K562 (cell line): Measurements from ENCODE around the gene HTRA3. TPM values are rescaled to one million over a fixed set of nuclear protein-coding genes. Genes with fewer than 3 reads are reported as not detected.

Experiments used
- ATF7 ChIP-seq: fragments of 450-650 bp; IDR thresholded peaks from 2 replicates; pipeline ENCODE4 v1.7.1; 2014; ENCODE audit warnings: mild to moderate bottlenecking, moderate library complexity
- BCL6 ChIP-seq: fragments of 250-450 bp; sonication (Bioruptor Pico); IDR thresholded peaks from 2 replicates; pipeline ENCODE4 v1.4.0; 2020
- BHLHE40 ChIP-seq: IDR thresholded peaks from 2 replicates; pipeline ENCODE4 v1.6.1; 2011; ENCODE audit warnings: low read length, improper control_type of control experiment
- C11orf30 ChIP-seq: fragments of 450-650 bp; IDR thresholded peaks from 2 replicates; pipeline ENCODE4 v1.6.1; 2016; ENCODE audit warnings: low read depth, mild to moderate bottlenecking
- CBX1 ChIP-seq: sonication (generic); IDR thresholded peaks from 2 replicates; pipeline ENCODE4 v1.6.1; 2016; ENCODE audit warnings: antibody characterized with exemption, low read depth, mild to moderate bottlenecking
- DEAF1 ChIP-seq: fragments of 450-650 bp; formaldehyde crosslinking; IDR thresholded peaks from 2 replicates; pipeline ENCODE4 v1.4.0; 2020; ENCODE audit warnings: mild to moderate bottlenecking, moderate library complexity
- GATA2 ChIP-seq: sonication (generic); formaldehyde crosslinking; IDR thresholded peaks from 2 replicates; pipeline ENCODE4 v1.4.0; 2020; ENCODE audit warnings: mild to moderate bottlenecking, missing genetic modification reagents
- HSF4 ChIP-seq: fragments of 250-450 bp; sonication (Bioruptor Pico); IDR thresholded peaks from 2 replicates; pipeline ENCODE4 v2.1.2; 2022; ENCODE audit warnings: mild to moderate bottlenecking, moderate library complexity, borderline replicate concordance
- IRF1 ChIP-seq: sonication (generic); formaldehyde crosslinking; IDR thresholded peaks from 2 replicates; pipeline ENCODE4 v1.8.0; 2022; ENCODE audit warnings: missing genetic modification reagents, mild to moderate bottlenecking, borderline replicate concordance
- SMAD2 ChIP-seq: fragments of 150-350 bp; IDR thresholded peaks from 2 replicates; pipeline ENCODE4 v1.6.1; 2014; ENCODE audit warnings: low read depth, mild to moderate bottlenecking, low read length
- SREBF1 ChIP-seq: fragments of 150-350 bp; IDR thresholded peaks from 2 replicates; pipeline ENCODE4 v1.6.1; 2014; ENCODE audit warnings: antibody characterized with exemption, low read depth, low read length, borderline replicate concordance
- XRCC4 ChIP-seq: IDR thresholded peaks from one replicate; pipeline ENCODE4 v1.6.1; 2011; ENCODE audit not compliant: insufficient read depth, insufficient read length; ENCODE audit errors: extremely low read depth
- ZNF24 ChIP-seq: fragments of 450-650 bp; IDR thresholded peaks from 2 replicates; pipeline ENCODE4 v1.6.1; 2016
- ZNF41 ChIP-seq: fragments of 250-450 bp; sonication (Bioruptor Pico); conservative IDR thresholded peaks from 2 replicates; pipeline ENCODE4 v1.4.0; 2020; ENCODE audit warnings: mild to moderate bottlenecking
- ZNF57 ChIP-seq: fragments of 450-650 bp; formaldehyde crosslinking; IDR thresholded peaks from 2 replicates; pipeline ENCODE4 v1.4.0; 2020; ENCODE audit warnings: mild to moderate bottlenecking, moderate library complexity
- polyA plus RNA-seq, 8 experiments: library from polyadenylated mRNA; depleted of rRNA in 4 of 8; stranded (reverse) in 5 of 8; unstranded in 3 of 8; fragments of >200 nt; fragmentation: Nextera tagmentation in 2 of 8; fragmentation: Illumina TruSeq in 1 of 8; extraction: Ambion mirVana in 2 of 8; extraction: Trizol in 1 of 8; gene quantifications; 2 replicates each; pipeline versions ENCODE4 v1.2.1 to v1.2.3, GENCODE V29; 2011 to 2014; ENCODE audit warnings: inconsistent platforms in 1 of 8, missing spikeins in 1 of 8
- total RNA-seq, 7 experiments: library from RNA; depleted of rRNA in 6 of 7; stranded (reverse); fragments of >200 nt in 6 of 7; fragmentation: Illumina TruSeq in 2 of 7; extraction: Trizol in 2 of 7; gene quantifications; 2 replicates each; pipeline versions ENCODE4 v1.2.1 to v1.2.3, GENCODE V29; 2011 to 2021; ENCODE audit warnings: low replicate concordance in 1 of 7
- TF ChIP-seq, protein P1 (sequence below): fragments of 450-650 bp; IDR thresholded peaks from one replicate; pipeline ENCODE4 v1.6.1; 2018; ENCODE audit warnings: mild to moderate bottlenecking, moderate library complexity; ENCODE audit not compliant: partially characterized antibody
- TF ChIP-seq, protein P2 (sequence below): sonication (generic); formaldehyde crosslinking; IDR thresholded peaks from 2 replicates; pipeline ENCODE4 v1.8.1; 2022; ENCODE audit warnings: missing genetic modification reagents
- TF ChIP-seq, protein P3 (sequence below), 2 experiments: fragments of 450-650 bp; conservative IDR thresholded peaks; 2 replicates each; pipeline ENCODE4 v1.6.1; 2017; ENCODE audit warnings: mild to moderate bottlenecking in 2 of 2, moderate library complexity in 2 of 2
- TF ChIP-seq, protein P4 (sequence below): fragments of 250-450 bp; sonication (Bioruptor Pico); IDR thresholded peaks from 2 replicates; pipeline ENCODE4 v1.8.0; 2021; ENCODE audit warnings: mild to moderate bottlenecking, moderate library complexity

HTRA3 gene
- total and polyA plus RNA-seq, 9 of the 15 experiments (the other 6 are each of a cell fraction or from before 2014, with no cell fraction given): 0.04 TPM; not detected in 8

GRCh38 chr4:8252301-8253173, 17.0 kb upstream of the HTRA3 start (continued):
- TF ChIP-seq, protein P1, sequence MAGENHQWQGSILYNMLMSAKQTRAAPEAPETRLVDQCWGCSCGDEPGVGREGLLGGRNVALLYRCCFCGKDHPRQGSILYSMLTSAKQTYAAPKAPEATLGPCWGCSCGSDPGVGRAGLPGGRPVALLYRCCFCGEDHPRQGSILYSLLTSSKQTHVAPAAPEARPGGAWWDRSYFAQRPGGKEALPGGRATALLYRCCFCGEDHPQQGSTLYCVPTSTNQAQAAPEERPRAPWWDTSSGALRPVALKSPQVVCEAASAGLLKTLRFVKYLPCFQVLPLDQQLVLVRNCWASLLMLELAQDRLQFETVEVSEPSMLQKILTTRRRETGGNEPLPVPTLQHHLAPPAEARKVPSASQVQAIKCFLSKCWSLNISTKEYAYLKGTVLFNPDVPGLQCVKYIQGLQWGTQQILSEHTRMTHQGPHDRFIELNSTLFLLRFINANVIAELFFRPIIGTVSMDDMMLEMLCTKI: no peak
- peak; percentile 89 for TF ChIP-seq GATA2 (CRISPR knock-in tag)
- TF ChIP-seq CBX1: no peak
- TF ChIP-seq, protein P2, sequence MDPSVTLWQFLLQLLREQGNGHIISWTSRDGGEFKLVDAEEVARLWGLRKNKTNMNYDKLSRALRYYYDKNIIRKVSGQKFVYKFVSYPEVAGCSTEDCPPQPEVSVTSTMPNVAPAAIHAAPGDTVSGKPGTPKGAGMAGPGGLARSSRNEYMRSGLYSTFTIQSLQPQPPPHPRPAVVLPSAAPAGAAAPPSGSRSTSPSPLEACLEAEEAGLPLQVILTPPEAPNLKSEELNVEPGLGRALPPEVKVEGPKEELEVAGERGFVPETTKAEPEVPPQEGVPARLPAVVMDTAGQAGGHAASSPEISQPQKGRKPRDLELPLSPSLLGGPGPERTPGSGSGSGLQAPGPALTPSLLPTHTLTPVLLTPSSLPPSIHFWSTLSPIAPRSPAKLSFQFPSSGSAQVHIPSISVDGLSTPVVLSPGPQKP (CRISPR knock-in tag): no peak
- TF ChIP-seq BHLHE40: peak; percentile 72
- TF ChIP-seq, protein P3, sequence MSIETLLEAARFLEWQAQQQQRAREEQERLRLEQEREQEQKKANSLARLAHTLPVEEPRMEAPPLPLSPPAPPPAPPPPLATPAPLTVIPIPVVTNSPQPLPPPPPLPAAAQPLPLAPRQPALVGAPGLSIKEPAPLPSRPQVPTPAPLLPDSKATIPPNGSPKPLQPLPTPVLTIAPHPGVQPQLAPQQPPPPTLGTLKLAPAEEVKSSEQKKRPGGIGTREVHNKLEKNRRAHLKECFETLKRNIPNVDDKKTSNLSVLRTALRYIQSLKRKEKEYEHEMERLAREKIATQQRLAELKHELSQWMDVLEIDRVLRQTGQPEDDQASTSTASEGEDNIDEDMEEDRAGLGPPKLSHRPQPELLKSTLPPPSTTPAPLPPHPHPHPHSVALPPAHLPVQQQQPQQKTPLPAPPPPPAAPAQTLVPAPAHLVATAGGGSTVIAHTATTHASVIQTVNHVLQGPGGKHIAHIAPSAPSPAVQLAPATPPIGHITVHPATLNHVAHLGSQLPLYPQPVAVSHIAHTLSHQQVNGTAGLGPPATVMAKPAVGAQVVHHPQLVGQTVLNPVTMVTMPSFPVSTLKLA (conservative IDR thresholded peaks at IDR 0.05): peak in 1 of 2 experiments; percentile 65; a peak in 2 of 4 replicates
- TF ChIP-seq ATF7: peak; percentile 98
- TF ChIP-seq SREBF1: no peak
- TF ChIP-seq HSF4 (CRISPR knock-in tag): no peak
- TF ChIP-seq C11orf30: no peak
- no peak for TF ChIP-seq ZNF41 (CRISPR knock-in tag)
- TF ChIP-seq, protein P4, sequence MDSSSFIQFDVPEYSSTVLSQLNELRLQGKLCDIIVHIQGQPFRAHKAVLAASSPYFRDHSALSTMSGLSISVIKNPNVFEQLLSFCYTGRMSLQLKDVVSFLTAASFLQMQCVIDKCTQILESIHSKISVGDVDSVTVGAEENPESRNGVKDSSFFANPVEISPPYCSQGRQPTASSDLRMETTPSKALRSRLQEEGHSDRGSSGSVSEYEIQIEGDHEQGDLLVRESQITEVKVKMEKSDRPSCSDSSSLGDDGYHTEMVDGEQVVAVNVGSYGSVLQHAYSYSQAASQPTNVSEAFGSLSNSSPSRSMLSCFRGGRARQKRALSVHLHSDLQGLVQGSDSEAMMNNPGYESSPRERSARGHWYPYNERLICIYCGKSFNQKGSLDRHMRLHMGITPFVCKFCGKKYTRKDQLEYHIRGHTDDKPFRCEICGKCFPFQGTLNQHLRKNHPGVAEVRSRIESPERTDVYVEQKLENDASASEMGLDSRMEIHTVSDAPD: no peak
- no peak for TF ChIP-seq XRCC4
- TF ChIP-seq BCL6: no peak
- TF ChIP-seq ZNF57 (CRISPR knock-in tag): no peak
- TF ChIP-seq IRF1 (CRISPR knock-in tag): no peak
- no peak for TF ChIP-seq SMAD2
- no peak for TF ChIP-seq ZNF24
- TF ChIP-seq DEAF1: no peak
